CD4-positive, CD25-positive, alpha-beta regulatory T cell (primary cell): ENCODE results near the gene MPDU1. TPM values are rescaled to one million over a fixed set of nuclear protein-coding genes. Genes with fewer than 3 reads are reported as not detected.

Source experiments
- ATAC-seq, 2 donors: fragments of 150-1000 bp; cut with Tn5 transposase; one replicate each; pipeline ENCODE4 v1.10.0; 2021; ENCODE audit warnings: low read depth in 2 of 2, moderate number of reproducible peaks in 2 of 2, moderate library complexity in 1 of 2
- DNase-seq, 3 donors: peaks; one replicate each; pipeline versions ENCODE4 v3.0.0 to v3.0.0-alpha.2; 2012 to 2022; ENCODE audit warnings: mixed read lengths in 1 of 3
- H3K27ac ChIP-seq: one replicate; pipeline ENCODE4 v1.7.0; 2013; ENCODE audit warnings: mild to moderate bottlenecking, low read length; ENCODE audit not compliant: insufficient read depth, poor library complexity, severe bottlenecking
- H3K27me3 ChIP-seq: one replicate; pipeline ENCODE4 v1.7.0; 2013; ENCODE audit warnings: low read length; ENCODE audit not compliant: control insufficient read depth, insufficient read depth
- H3K36me3 ChIP-seq: one replicate; pipeline ENCODE4 v1.7.0; 2013; ENCODE audit warnings: mild to moderate bottlenecking, low read length, moderate library complexity; ENCODE audit not compliant: control insufficient read depth, insufficient read depth
- H3K4me1 ChIP-seq: 2 replicates; pipeline ENCODE4 v1.7.0; 2013; ENCODE audit warnings: mild to moderate bottlenecking, low read length; ENCODE audit not compliant: insufficient read depth, control insufficient read depth, poor library complexity, severe bottlenecking
- H3K4me3 ChIP-seq: one replicate; pipeline ENCODE4 v1.7.0; 2013; ENCODE audit warnings: low read depth, mild to moderate bottlenecking, low read length, moderate library complexity
- H3K9me3 ChIP-seq, 2 experiments: 1 replicate in 1 of 2; 2 replicates in 1 of 2; pipeline ENCODE4 v1.7.0; 2013; ENCODE audit warnings: low read length in 2 of 2, mild to moderate bottlenecking in 1 of 2, moderate library complexity in 1 of 2; ENCODE audit not compliant: control insufficient read depth in 2 of 2
- H3K27ac Mint-ChIP-seq, 3 donors: one replicate each; pipeline ENCODE4 v1.8.0; 2020 to 2022; ENCODE audit warnings: mild to moderate bottlenecking in 3 of 3, mixed read lengths in 3 of 3, moderate library complexity in 2 of 3
- H3K27me3 Mint-ChIP-seq: one replicate; pipeline ENCODE4 v1.8.0; 2022; ENCODE audit warnings: mild to moderate bottlenecking, mixed read lengths
- H3K36me3 Mint-ChIP-seq: one replicate; pipeline ENCODE4 v1.8.0; 2020; ENCODE audit warnings: mixed read lengths
- H3K4me1 Mint-ChIP-seq, 4 donors: one replicate each; pipeline ENCODE4 v1.8.0; 2020 to 2022; ENCODE audit warnings: mixed read lengths in 4 of 4, mild to moderate bottlenecking in 1 of 4
- H3K4me3 Mint-ChIP-seq, 4 donors: one replicate each; pipeline ENCODE4 v1.8.0; 2020 to 2022; ENCODE audit warnings: mild to moderate bottlenecking in 4 of 4, mixed read lengths in 4 of 4, moderate library complexity in 3 of 4
- H3K9me3 Mint-ChIP-seq, 7 donors: one replicate each; pipeline ENCODE4 v1.8.0; 2020 to 2022; ENCODE audit warnings: mixed read lengths in 7 of 7, mild to moderate bottlenecking in 3 of 7, moderate library complexity in 2 of 7
- polyA plus RNA-seq, 4 donors: library from polyadenylated mRNA; unstranded; fragments of 300-500 nt; fragmentation: Illumina TruSeq; gene quantifications; one replicate each; pipeline ENCODE4 v1.2.3, GENCODE V29; 2021
- total RNA-seq: library from RNA; stranded (reverse); gene quantifications from one replicate; pipeline ENCODE4 v1.2.3, GENCODE V29; 2022

The MPDU1 gene
- total and polyA plus RNA-seq, 5 donors from 2014 or later: 40.0 to 63.7 (median 47.2) TPM

- Mint-ChIP-seq H3K4me3 (peak within 1 kb of the TSS; percentile 90 to 94 (median 92)), H3K27ac (peak within 1 kb of the TSS; percentile 90 to 93 (median 93)), H3K27me3 (no peaks in the 10 kb centered on the region), H3K4me1 (peaks cover 0 to 21% (median 13%) of the 10 kb centered on the region in 4 donors), H3K36me3 (no peaks in the 10 kb centered on the region), H3K9me3 (no peaks in the 10 kb centered on the region)
- no peaks in the 10 kb centered on the region for H3K27me3 ChIP-seq
- H3K9me3 ChIP-seq: no peaks in the 10 kb centered on the region
- H3K36me3 ChIP-seq: no peaks in the 10 kb centered on the region
- DNase-seq (peak; percentile 75 to 94 (median 82)), ATAC-seq (peak; percentile 89 to 92)
- peak within 1 kb of the TSS; percentile 75 for H3K4me3 ChIP-seq
- H3K4me1 ChIP-seq: peaks cover 17% of the 10 kb centered on the region
- peak within 1 kb of the TSS; percentile 73 for H3K27ac ChIP-seq
Observed at GRCh38 chr17:7627250-7628121, 43.8 kb downstream of the MPDU1 start, which contains the start of gene SAT2. Gene SAT2 (minus strand): TSS chr17:7627821. CDS start chr17:7627635, 186 bp downstream.

GRCh38 chr17:7629939-7630571, 46.4 kb downstream of the MPDU1 start, which contains the start of gene SHBG:
Gene SHBG (plus strand): TSS chr17:7630135. CDS start chr17:7630173, 38 bp downstream.
- no peaks in the 10 kb centered on the region for H3K36me3 ChIP-seq
- no peak within 1 kb of the TSS for H3K27ac ChIP-seq
- H3K27me3 Mint-ChIP-seq: peaks cover 4% of the 10 kb centered on the region
- H3K4me3 Mint-ChIP-seq: peak within 1 kb of the TSS; percentile 25 to 67 (median 48)
- no peaks in the 10 kb centered on the region for H3K36me3 Mint-ChIP-seq
- no peak for ATAC-seq
- H3K9me3 ChIP-seq: no peaks in the 10 kb centered on the region
- peaks cover 17% of the 10 kb centered on the region for H3K4me1 ChIP-seq
- no peak for DNase-seq
- no peaks in the 10 kb centered on the region for H3K27me3 ChIP-seq
- no peaks in the 10 kb centered on the region for H3K9me3 Mint-ChIP-seq
- no peak within 1 kb of the TSS for H3K4me3 ChIP-seq
- peak within 1 kb of the TSS in 2 of 3 donors; percentile 55 to 84 for H3K27ac Mint-ChIP-seq
- peaks cover 0 to 21% (median 13%) of the 10 kb centered on the region in 4 donors for H3K4me1 Mint-ChIP-seq

- no peak for ATAC-seq
- Mint-ChIP-seq H3K9me3 (no peaks in the 10 kb centered on the region), H3K4me3 (peak overlapping the region in 1 of 4 donors; percentile 79), H3K27me3 (peaks cover 10% of the 10 kb centered on the region), H3K4me1 (peaks cover 0 to 14% (median 9%) of the 10 kb centered on the region in 4 donors), H3K27ac (peak overlapping the region in 2 of 3 donors; percentile 52 to 55), H3K36me3 (no peaks in the 10 kb centered on the region)
- no peak overlapping the region for H3K4me3 ChIP-seq
- H3K36me3 ChIP-seq: no peaks in the 10 kb centered on the region
- H3K9me3 ChIP-seq: no peaks in the 10 kb centered on the region
- no peak for DNase-seq
- H3K27ac ChIP-seq: no peak overlapping the region
- H3K27me3 ChIP-seq: no peaks in the 10 kb centered on the region
- peaks cover 15% of the 10 kb centered on the region for H3K4me1 ChIP-seq
Observed at GRCh38 chr17:7631398-7632380, 48.0 kb downstream of the MPDU1 start.

- H3K27me3 ChIP-seq: no peaks in the 10 kb centered on the region
- H3K9me3 Mint-ChIP-seq: no peaks in the 10 kb centered on the region
- H3K9me3 ChIP-seq: no peaks in the 10 kb centered on the region
- no peak overlapping the region for H3K4me3 ChIP-seq
- H3K4me1 Mint-ChIP-seq: peaks cover 0 to 7% (median 3%) of the 10 kb centered on the region in 4 donors
- H3K4me1 ChIP-seq: peaks cover 7% of the 10 kb centered on the region
- no peaks in the 10 kb centered on the region for H3K36me3 ChIP-seq
- H3K36me3 Mint-ChIP-seq: no peaks in the 10 kb centered on the region
- peak overlapping the region in 2 of 4 donors; percentile 68 to 79 for H3K4me3 Mint-ChIP-seq
- no peak overlapping the region for H3K27ac Mint-ChIP-seq
- peaks cover 10% of the 10 kb centered on the region for H3K27me3 Mint-ChIP-seq
- ATAC-seq: no peak
- no peak overlapping the region for H3K27ac ChIP-seq
- DNase-seq: peak in 2 of 3 donors; percentile 36 to 69
Observed at GRCh38 chr17:7632492-7632894, 48.8 kb downstream of the MPDU1 start.

GRCh38 chr17:7633093-7633492, 49.4 kb downstream of the MPDU1 start:
- Histone ChIP-seq H3K27ac (no peak overlapping the region), H3K27me3 (no peaks in the 10 kb centered on the region), H3K4me3 (no peak overlapping the region), H3K9me3 (no peaks in the 10 kb centered on the region), H3K4me1 (peaks cover under 1% of the 10 kb centered on the region), H3K36me3 (no peaks in the 10 kb centered on the region)
- no peaks in the 10 kb centered on the region for H3K9me3 Mint-ChIP-seq
- DNase-seq (no peak), ATAC-seq (no peak)
- no peaks in the 10 kb centered on the region for H3K36me3 Mint-ChIP-seq
- no peak overlapping the region for H3K4me3 Mint-ChIP-seq
- H3K4me1 Mint-ChIP-seq: peaks cover 0 to 4% (median under 1%) of the 10 kb centered on the region in 4 donors
- H3K27ac Mint-ChIP-seq: peak overlapping the region in 1 of 3 donors; percentile 55
- H3K27me3 Mint-ChIP-seq: peaks cover 14% of the 10 kb centered on the region

- no peaks in the 10 kb centered on the region for H3K4me1 ChIP-seq
- no peak overlapping the region for H3K27ac ChIP-seq
- no peak for ATAC-seq
- H3K4me3 Mint-ChIP-seq: no peak overlapping the region
- no peak overlapping the region for H3K27ac Mint-ChIP-seq
- peaks cover 0 to 4% (median 0%) of the 10 kb centered on the region in 4 donors for H3K4me1 Mint-ChIP-seq
- no peak for DNase-seq
- no peak overlapping the region for H3K4me3 ChIP-seq
- H3K9me3 ChIP-seq: no peaks in the 10 kb centered on the region
- no peaks in the 10 kb centered on the region for H3K27me3 ChIP-seq
- no peaks in the 10 kb centered on the region for H3K36me3 Mint-ChIP-seq
- H3K27me3 Mint-ChIP-seq: peaks cover 14% of the 10 kb centered on the region
- H3K36me3 ChIP-seq: no peaks in the 10 kb centered on the region
- no peaks in the 10 kb centered on the region for H3K9me3 Mint-ChIP-seq
Observed at GRCh38 chr17:7634384-7634783, 50.7 kb downstream of the MPDU1 start.

- H3K9me3 ChIP-seq: no peaks in the 10 kb centered on the region
- Mint-ChIP-seq H3K4me3 (no peak overlapping the region), H3K27ac (peak overlapping the region in 1 of 3 donors; percentile 36), H3K9me3 (no peaks in the 10 kb centered on the region), H3K36me3 (no peaks in the 10 kb centered on the region), H3K27me3 (peaks cover 14% of the 10 kb centered on the region), H3K4me1 (peaks cover 0 to 2% (median 0%) of the 10 kb centered on the region in 4 donors)
- ATAC-seq: no peak
- H3K27ac ChIP-seq: no peak overlapping the region
- no peaks in the 10 kb centered on the region for H3K36me3 ChIP-seq
- no peaks in the 10 kb centered on the region for H3K27me3 ChIP-seq
- H3K4me1 ChIP-seq: no peaks in the 10 kb centered on the region
- DNase-seq: no peak
- no peak overlapping the region for H3K4me3 ChIP-seq
Observed at GRCh38 chr17:7636163-7636562, 52.5 kb downstream of the MPDU1 start.
